MCF 10A (cell line): ENCODE measurements around the gene LRRC10B. TPM values are rescaled to one million over a fixed set of nuclear protein-coding genes. Genes with fewer than 3 reads are reported as not detected.

Experiments
- BruUV-seq: library from RNA; stranded (reverse); fragments of 400-500 nt; replicated peaks from 2 replicates; lab custom pipeline; 2021; lab: Mats Ljungman, UMichigan
- CTCF ChIA-PET: fragments of 300-600 bp; sonication (Branson Sonifier 250); formaldehyde crosslinking; extraction: SDS; loops from one replicate; lab custom pipeline; 2021; ENCODE audit warnings: antibody characterized with exemption, inconsistent platforms; lab: Yijun Ruan, JAX
- POLR2A ChIA-PET: fragments of 300-600, 350-650 bp; sonication (Branson Sonifier 250); formaldehyde crosslinking; extraction: SDS; loops from one replicate; lab custom pipeline; 2020; ENCODE audit warnings: antibody characterized with exemption, inconsistent platforms; lab: Yijun Ruan, JAX
- DNase-seq: peaks from one replicate; pipeline ENCODE4 v3.0.0-alpha.2; 2018; ENCODE audit not compliant: unreplicated experiment
- H3K27ac Mint-ChIP-seq: one replicate; pipeline ENCODE4 v1.8.0; 2022; ENCODE audit warnings: mild to moderate bottlenecking, low read depth, mixed read lengths; ENCODE audit not compliant: unreplicated experiment
- H3K27me3 Mint-ChIP-seq: one replicate; pipeline ENCODE4 v1.8.0; 2022; ENCODE audit warnings: mixed read lengths; ENCODE audit not compliant: insufficient read depth, unreplicated experiment
- H3K36me3 Mint-ChIP-seq: one replicate; pipeline ENCODE4 v1.8.0; 2022; ENCODE audit warnings: mild to moderate bottlenecking, moderate library complexity, mixed read lengths; ENCODE audit not compliant: insufficient read depth, unreplicated experiment
- H3K4me1 Mint-ChIP-seq: one replicate; pipeline ENCODE4 v1.8.0; 2022; ENCODE audit warnings: mixed read lengths; ENCODE audit not compliant: insufficient read depth, unreplicated experiment
- H3K4me3 Mint-ChIP-seq: one replicate; pipeline ENCODE4 v1.8.0; 2022; ENCODE audit warnings: mild to moderate bottlenecking, moderate library complexity, mixed read lengths; ENCODE audit not compliant: unreplicated experiment
- H3K9me3 Mint-ChIP-seq: one replicate; pipeline ENCODE4 v1.8.0; 2022; ENCODE audit warnings: mixed read lengths; ENCODE audit not compliant: unreplicated experiment
- CTCF ChIP-seq: fragments of 200-600 bp; IDR thresholded peaks from one replicate; pipeline ENCODE4 v1.8.0; 2022; ENCODE audit warnings: antibody characterized with exemption, mild to moderate bottlenecking; ENCODE audit not compliant: unreplicated experiment
- intact Hi-C: fragments of 100-400 bp; cut with micrococcal nuclease; formaldehyde crosslinking; loops from 2 replicates; pipeline ENCODE4 v1.14.1; 2022
- total RNA-seq: library from RNA; stranded (reverse); gene quantifications from 2 replicates; pipeline ENCODE4 v1.2.3, GENCODE V29; 2022

Gene LRRC10B
- total RNA-seq, 1 experiment from 2014 or later = not detected

- Mint-ChIP-seq H3K4me1 (peaks cover 11% of the 10 kb centered on the region), H3K27ac (no peak overlapping the region), H3K9me3 (peaks cover 3% of the 10 kb centered on the region), H3K27me3 (no peaks in the 10 kb centered on the region), H3K36me3 (no peaks in the 10 kb centered on the region), H3K4me3 (no peak overlapping the region)
- DNase-seq = no peak
- BruUV-seq = no TSS peak
- TF ChIP-seq CTCF = no peak
- CTCF ChIA-PET = no interaction called here
- POLR2A ChIA-PET = no interaction called here
- intact Hi-C loops = no loop called here
Measured at GRCh38 chr11:61549177-61549576, 40.6 kb downstream of the LRRC10B start.

- no peaks in the 10 kb centered on the region for H3K27me3 Mint-ChIP-seq
- POLR2A ChIA-PET = no interaction called here
Measured at GRCh38 chr11:61549662-61550568, 41.4 kb downstream of the LRRC10B start.

DNA sequence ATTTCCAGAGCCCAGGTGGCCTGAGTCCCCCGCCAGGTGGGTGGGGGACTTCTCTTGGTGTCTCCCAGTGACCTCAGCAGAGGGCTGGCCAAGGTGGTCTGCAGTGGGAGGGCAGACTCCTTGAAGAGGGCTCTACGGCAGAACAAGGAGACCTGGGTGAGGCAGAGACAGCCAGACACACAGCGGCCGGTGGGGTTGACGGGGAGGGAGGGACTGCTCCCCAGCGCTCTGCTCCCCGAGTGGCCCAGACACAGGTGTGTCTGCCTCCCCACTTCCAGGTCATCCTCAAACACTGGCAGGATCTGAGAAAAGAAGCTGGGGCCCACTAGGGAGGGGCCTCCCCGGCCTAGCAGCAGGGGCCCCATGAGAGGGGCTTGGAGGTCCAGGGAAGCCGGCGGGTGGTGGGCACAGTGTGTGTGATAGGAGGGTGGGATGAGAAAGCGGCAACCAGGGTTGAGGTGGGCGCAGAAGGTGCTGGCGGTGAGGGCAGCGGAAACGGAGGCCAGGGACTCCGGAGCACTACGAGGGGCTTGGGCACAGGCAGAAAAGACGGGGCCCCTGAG is 42.2 kb downstream of the LRRC10B start:
- H3K4me3 Mint-ChIP-seq = no peak overlapping the region
- no TSS peak for BruUV-seq
- no peak for DNase-seq
- H3K27ac Mint-ChIP-seq = peak overlapping the region; percentile 22
- POLR2A ChIA-PET = no interaction called here
- H3K36me3 Mint-ChIP-seq = no peaks in the 10 kb centered on the region
- no peak for TF ChIP-seq CTCF
- intact Hi-C loops = no loop called here
- H3K27me3 Mint-ChIP-seq = no peaks in the 10 kb centered on the region
- H3K4me1 Mint-ChIP-seq = peaks cover 9% of the 10 kb centered on the region
- H3K9me3 Mint-ChIP-seq = no peaks in the 10 kb centered on the region
- CTCF ChIA-PET = no interaction called here

More at GRCh38 chr11:61549662-61550568, 41.4 kb downstream of the LRRC10B start:
- Mint-ChIP-seq H3K4me1 (peaks cover 9% of the 10 kb centered on the region), H3K9me3 (no peaks in the 10 kb centered on the region), H3K4me3 (no peak overlapping the region), H3K36me3 (no peaks in the 10 kb centered on the region), H3K27ac (no peak overlapping the region)
- no peak for DNase-seq
- TF ChIP-seq CTCF = no peak
- CTCF ChIA-PET = no interaction called here
- intact Hi-C loops = no loop called here
- no TSS peak for BruUV-seq

DNA sequence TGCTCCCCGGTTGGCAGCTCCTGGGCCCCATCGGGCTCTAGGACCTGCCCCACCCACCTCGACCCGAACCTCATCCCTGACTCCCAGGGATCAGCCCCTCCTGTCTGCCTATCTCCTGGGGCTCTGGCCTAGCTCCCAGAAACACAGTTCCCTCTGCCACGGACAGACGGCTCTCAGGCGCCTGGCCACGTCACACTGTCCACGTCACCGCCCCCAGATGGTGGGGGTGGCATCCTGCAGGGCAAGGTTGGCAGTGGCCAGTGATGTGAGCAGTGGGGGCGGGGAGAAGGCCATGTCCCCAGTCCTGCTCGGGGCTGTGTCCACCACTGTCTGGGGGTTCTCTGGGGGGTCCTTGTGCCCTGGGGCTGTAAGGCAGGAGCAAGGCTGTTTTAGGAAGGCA is 43.1 kb downstream of the LRRC10B start:
- Mint-ChIP-seq H3K36me3 (no peaks in the 10 kb centered on the region), H3K4me1 (peaks cover 9% of the 10 kb centered on the region), H3K4me3 (no peak overlapping the region), H3K9me3 (no peaks in the 10 kb centered on the region), H3K27me3 (no peaks in the 10 kb centered on the region), H3K27ac (peak overlapping the region; percentile 22)
- ChIA-PET CTCF (no interaction called here), POLR2A (no interaction called here)
- BruUV-seq = no TSS peak
- intact Hi-C loops = no loop called here
- TF ChIP-seq CTCF = no peak
- peak; percentile 54 for DNase-seq
